ENCODE results near the gene TOR1AIP2. TPM values are rescaled to one million over a fixed set of nuclear protein-coding genes. Genes with fewer than 3 reads are reported as not detected.

TOR1AIP2 gene
- total and polyA plus RNA-seq, 12 donors: 8.1 to 63.3 (median 52.2) TPM

- peaks cover 0 to 62% (median 42%) of the 10 kb centered on the region in 9 donors for H3K4me1 ChIP-seq
- ATAC-seq: peak in 1 of 8 donors; percentile 10
- no peak overlapping the region for H3K4me3 ChIP-seq
Observed at GRCh38 chr1:179870870-179871269, 6.7 kb downstream of the TOR1AIP2 start.

DNA sequence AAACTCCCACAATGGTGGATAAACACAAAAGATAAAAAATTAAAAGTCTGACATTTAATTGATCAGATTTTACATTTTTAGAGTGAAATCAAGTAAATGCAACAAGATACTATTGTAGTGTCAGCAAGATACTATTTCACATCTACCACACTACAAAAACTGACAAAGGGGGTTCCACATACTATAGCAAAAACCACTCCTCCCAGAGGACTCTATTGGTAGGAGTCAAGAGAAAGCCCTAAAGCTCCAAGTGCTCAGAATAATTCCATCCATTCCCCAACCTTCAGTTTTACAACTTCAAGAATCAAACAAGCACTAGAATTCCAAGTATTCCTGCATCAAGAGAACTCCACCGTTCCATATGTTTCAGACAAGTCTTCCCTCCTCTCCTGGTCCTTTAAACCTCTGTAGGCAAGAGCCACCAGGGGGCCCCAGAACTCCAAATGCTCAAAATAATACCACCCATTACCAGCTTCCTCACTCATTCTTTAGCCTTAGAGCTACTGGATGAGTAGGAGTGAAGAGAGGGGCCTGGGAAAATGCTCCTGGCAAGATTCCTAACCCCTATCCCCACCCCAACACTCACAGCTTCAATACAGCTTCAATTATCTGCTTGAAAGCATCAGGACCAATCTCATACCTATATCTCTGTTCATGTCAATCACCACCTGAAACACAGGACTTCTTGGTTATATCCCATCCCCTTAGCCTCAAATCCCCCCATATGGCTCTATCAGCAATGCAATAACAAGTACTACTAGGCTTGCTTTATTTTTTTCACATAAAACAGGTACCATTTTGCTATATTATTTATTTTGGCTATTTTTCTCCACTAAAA is 9.9 kb downstream of the TOR1AIP2 start:
- ATAC-seq: peak in 5 of 8 donors; percentile 29 to 74 (median 53)
- Histone ChIP-seq H3K9me3 (no peaks in the 10 kb centered on the region), H3K36me3 (peaks cover 0 to 83% (median 16%) of the 10 kb centered on the region in 9 donors), H3K27ac (no peak overlapping the region), H3K4me1 (peaks cover 0 to 44% (median 28%) of the 10 kb centered on the region in 9 donors), H3K27me3 (no peaks in the 10 kb centered on the region), H3K4me3 (no peak overlapping the region)
- TF ChIP-seq, protein P1, sequence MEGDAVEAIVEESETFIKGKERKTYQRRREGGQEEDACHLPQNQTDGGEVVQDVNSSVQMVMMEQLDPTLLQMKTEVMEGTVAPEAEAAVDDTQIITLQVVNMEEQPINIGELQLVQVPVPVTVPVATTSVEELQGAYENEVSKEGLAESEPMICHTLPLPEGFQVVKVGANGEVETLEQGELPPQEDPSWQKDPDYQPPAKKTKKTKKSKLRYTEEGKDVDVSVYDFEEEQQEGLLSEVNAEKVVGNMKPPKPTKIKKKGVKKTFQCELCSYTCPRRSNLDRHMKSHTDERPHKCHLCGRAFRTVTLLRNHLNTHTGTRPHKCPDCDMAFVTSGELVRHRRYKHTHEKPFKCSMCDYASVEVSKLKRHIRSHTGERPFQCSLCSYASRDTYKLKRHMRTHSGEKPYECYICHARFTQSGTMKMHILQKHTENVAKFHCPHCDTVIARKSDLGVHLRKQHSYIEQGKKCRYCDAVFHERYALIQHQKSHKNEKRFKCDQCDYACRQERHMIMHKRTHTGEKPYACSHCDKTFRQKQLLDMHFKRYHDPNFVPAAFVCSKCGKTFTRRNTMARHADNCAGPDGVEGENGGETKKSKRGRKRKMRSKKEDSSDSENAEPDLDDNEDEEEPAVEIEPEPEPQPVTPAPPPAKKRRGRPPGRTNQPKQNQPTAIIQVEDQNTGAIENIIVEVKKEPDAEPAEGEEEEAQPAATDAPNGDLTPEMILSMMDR (IDR thresholded peaks at IDR 0.05): peak; percentile 23 to 82 (median 64)
- DNase-seq: peak in 1 of 2 donors; percentile 25
- intact Hi-C loops (cut with DNase I): loop anchor here in 7 of 10 donors (5.0 to 10.0 kb wide), 3 partner anchors 157 to 310 kb away; no protein-coding TSS in a partner anchor
- 10 to 18% methylated on average over 1 of the region's 1 CpG for WGBS, 2 donors

More at GRCh38 chr1:179870870-179871269, 6.7 kb downstream of the TOR1AIP2 start:
- H3K27me3 ChIP-seq: no peaks in the 10 kb centered on the region
- peaks cover 0 to 77% (median 16%) of the 10 kb centered on the region in 9 donors for H3K36me3 ChIP-seq
- 71 to 80% methylated on average over 1 of the region's 1 CpG for WGBS, 2 donors
- no peak for DNase-seq
- TF ChIP-seq, protein P1 (IDR thresholded peaks at IDR 0.05): no peak
- intact Hi-C loops (cut with DNase I): loop anchor here in 1 of 10 donors (10.0 kb wide), 1 partner anchor 304 kb away; no protein-coding TSS in a partner anchor
- no peaks in the 10 kb centered on the region for H3K9me3 ChIP-seq
- peak overlapping the region in 1 of 10 donors; percentile 30 for H3K27ac ChIP-seq

GRCh38 chr1:179866616-179867015 is 11.0 kb downstream of the TOR1AIP2 start:
- H3K36me3 ChIP-seq: peaks cover 0 to 89% (median 16%) of the 10 kb centered on the region in 9 donors
- ATAC-seq: no peak

DNA sequence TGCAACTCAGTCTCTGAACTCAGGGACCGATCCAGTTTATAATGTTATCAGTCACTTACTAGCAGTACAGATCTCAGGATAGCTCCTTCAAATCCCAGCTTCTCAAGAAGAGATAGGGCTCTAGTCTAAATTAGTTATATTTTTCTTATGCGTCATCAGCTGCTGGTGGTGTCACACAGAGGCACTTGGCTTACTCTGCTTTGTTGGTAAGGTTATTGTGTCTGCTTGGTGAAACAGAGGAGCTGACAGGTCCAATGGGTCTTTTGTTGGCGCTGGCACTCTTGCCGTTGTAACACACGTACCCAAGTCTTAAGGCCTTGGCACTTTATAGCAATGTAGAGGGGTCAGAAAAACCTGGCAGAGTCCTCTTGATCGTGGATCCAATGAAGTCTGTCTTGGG is 12.2 kb downstream of the TOR1AIP2 start:
- DNase-seq: no peak
- ATAC-seq: peak in 6 of 8 donors; percentile 21 to 85 (median 40)
- 54 to 72% methylated on average over 6 of the region's 6 CpGs for WGBS, 2 donors

More at GRCh38 chr1:179866616-179867015, 11.0 kb downstream of the TOR1AIP2 start:
- peaks cover 0 to 33% (median 17%) of the 10 kb centered on the region in 9 donors for H3K4me1 ChIP-seq
- intact Hi-C loops (cut with DNase I): loop anchor here in 7 of 10 donors (5.0 to 10.0 kb wide), 3 partner anchors 158 to 311 kb away; no protein-coding TSS in a partner anchor
- no peak for DNase-seq
- no peaks in the 10 kb centered on the region for H3K9me3 ChIP-seq
- WGBS, 2 donors: 89 to 93% methylated on average over 7 of the region's 7 CpGs
- H3K27me3 ChIP-seq: no peaks in the 10 kb centered on the region
- H3K27ac ChIP-seq: no peak overlapping the region
- H3K4me3 ChIP-seq: no peak overlapping the region
- TF ChIP-seq, protein P1 (IDR thresholded peaks at IDR 0.05): no peak

More for the DNA sequence above, 12.2 kb downstream of the TOR1AIP2 start:
- peak overlapping the region in 1 of 10 donors; percentile 12 for H3K27ac ChIP-seq
- no peaks in the 10 kb centered on the region for H3K27me3 ChIP-seq
- no peak overlapping the region for H3K4me3 ChIP-seq
- intact Hi-C loops (cut with DNase I): loop anchor here in 7 of 10 donors (5.0 to 10.0 kb wide), 3 partner anchors 159 to 312 kb away; no protein-coding TSS in a partner anchor
- TF ChIP-seq, protein P1 (IDR thresholded peaks at IDR 0.05): no peak
- no peaks in the 10 kb centered on the region for H3K9me3 ChIP-seq
- H3K4me1 ChIP-seq: peaks cover 0 to 20% (median 7%) of the 10 kb centered on the region in 9 donors
- H3K36me3 ChIP-seq: peaks cover 0 to 93% (median 16%) of the 10 kb centered on the region in 9 donors

All from heart right ventricle (tissue), 16 donors.